HCEC 1CT (cell line): ENCODE data around the gene EPAS1.
A peak's percentile ranks its signal among the peaks of the same experiment; 100 is the strongest.

Experiments used
- DNase-seq: peaks from one replicate; pipeline ENCODE4 v3.0.0-alpha.2; 2017

Gene EPAS1

DNA sequence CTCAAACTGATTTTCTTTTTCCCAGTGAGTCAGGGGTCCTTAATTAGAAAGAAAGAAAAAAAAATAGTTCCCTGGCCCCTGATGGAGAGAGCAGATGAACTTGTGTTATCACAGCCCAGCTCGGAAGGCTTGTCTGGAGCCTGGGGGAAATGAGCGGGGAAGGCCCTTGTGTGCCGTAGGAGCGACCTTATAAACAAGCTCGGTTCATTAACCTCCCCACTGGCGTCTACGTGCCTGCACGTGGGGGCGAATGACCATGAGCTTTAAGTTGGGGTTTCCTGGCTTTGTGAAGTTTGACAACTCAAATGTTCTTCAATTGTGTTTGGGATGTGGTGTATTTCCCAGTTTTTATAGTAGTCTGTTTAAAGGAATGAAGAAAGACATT is 69.5 kb downstream of the EPAS1 start:
- no peak for DNase-seq

DNA sequence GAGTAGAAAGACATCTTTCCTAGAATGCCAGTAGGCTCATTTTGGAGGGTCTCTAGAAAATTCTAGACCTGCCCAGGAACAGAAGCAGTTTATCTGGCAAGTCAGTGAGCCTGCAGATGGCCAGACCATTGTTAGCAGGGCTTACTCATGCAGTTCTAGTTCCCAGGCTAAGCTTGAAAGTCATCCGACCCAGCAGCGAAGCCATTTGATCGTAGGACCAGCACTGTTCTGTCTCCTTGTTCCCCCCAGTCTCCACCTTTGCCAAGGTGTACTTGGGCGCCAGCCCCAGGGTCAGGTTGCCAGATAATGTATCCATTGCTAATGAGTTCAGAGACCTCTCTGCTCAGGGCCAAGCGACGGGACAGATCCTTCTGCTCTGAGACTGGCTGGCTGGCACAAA is 70.1 kb downstream of the EPAS1 start:
- no peak for DNase-seq

DNA sequence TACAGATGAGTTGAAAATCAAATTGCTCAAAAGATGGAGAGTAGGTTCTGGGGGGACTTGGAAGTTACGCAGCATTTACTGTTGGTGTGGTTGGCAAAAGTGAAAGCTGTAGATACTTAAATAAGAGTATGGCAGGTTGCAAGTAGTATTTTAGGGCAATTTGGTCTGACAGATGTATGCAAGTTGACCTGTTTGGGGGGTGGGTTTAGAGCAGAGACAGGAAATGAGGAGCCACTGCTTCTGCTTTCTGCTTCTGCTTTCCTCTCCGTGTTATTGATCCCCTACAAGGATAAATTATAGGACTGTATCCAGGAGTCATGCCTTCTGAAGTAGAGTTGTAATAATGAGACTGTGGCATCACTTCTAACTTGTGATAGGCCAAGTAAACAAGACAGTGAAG is 71.2 kb downstream of the EPAS1 start:
- DNase-seq = no peak

DNA sequence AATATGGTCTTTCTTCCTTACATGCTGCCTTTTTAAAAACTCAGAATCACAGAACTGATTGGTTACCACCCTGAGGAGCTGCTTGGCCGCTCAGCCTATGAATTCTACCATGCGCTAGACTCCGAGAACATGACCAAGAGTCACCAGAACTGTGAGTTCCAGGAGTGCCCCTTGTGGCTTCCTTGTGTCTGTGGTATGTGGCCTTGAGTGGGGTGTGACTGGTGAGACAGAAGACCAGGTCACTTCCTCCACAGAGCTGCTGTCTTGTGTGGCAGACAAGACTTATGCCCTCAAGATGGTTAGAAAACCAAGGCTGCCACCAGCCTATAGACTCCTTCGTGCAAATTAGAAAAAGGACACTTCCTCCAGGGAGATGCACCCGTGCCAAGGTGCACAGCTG is 72.6 kb downstream of the EPAS1 start:
- DNase-seq = no peak

DNA sequence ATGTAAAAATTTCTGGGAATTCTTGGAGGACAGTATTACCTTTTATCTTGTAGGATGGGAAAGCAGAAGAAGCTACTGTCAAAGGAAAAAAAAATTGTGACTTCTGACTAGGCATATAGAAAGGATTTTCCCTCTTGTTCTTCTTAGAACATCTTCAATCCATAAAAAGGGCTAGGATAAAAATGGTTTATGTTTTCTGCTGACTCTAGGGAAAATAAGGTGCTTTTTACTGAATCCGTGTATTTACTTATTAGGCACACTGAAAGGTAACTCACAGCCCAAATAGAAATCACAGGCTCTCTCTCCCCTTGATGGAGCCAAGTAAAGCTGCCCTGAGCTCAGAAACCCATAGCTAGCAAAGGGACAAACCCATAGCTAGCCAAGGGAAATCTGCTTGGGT is 74.6 kb downstream of the EPAS1 start:
- DNase-seq = no peak

DNA sequence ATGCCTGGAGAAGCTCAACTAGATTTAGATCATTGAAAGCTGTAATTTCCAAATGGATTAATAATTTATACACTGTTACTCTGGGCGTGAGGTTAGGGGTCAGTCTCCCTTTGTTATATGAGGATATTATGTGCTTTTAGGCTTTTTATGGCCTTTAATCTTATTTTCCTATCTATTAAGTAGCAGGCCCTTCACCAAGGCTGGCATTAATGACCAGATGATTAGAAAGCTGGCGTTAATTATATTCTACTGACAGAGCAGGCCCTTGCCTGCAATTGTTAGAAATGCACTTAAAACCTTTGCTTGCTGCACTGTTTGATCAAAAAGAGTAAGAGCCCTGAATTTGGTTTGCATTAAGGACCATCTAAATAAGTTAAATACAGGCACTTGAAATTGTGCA is 75.3 kb downstream of the EPAS1 start:
- no peak for DNase-seq

DNA sequence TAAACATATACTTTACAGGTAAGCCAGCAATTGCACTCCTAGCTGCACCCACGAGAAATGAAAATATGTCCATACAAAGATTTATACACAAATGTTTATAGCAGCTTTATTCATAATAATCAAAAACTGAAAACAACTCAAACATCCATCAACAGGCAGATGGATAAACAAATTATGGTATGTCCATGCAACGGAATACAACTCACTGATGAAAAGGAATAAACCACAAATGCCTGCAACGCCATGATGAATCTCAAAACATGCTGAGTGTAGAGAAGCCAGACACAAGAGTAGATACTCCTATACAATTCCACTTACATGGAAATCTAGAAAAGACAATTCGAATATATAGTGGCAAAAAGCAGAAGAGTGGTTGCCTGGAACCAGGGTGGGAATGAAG is 76.0 kb downstream of the EPAS1 start:
- DNase-seq = no peak

DNA sequence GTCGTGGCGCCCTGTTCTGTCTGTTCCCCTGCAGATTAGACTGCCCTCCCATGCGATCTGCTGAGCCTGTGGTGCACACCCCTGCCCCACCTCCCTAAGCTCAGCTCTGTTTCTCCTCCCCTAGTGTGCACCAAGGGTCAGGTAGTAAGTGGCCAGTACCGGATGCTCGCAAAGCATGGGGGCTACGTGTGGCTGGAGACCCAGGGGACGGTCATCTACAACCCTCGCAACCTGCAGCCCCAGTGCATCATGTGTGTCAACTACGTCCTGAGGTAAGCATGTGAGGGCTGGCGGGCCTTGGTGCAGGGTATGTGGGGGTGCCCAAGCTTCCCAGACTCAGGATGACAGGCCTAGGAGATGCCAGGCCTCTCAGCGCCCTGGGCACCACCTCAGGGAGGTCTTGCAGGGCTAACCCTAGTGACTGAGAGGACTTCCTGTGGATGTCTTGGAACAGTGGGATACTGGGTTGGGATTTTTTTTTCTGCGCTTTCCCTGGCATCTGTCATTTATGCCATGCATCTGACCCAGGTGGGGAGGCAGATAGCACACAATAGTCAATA is 78.4 kb downstream of the EPAS1 start:
- no peak for DNase-seq

DNA sequence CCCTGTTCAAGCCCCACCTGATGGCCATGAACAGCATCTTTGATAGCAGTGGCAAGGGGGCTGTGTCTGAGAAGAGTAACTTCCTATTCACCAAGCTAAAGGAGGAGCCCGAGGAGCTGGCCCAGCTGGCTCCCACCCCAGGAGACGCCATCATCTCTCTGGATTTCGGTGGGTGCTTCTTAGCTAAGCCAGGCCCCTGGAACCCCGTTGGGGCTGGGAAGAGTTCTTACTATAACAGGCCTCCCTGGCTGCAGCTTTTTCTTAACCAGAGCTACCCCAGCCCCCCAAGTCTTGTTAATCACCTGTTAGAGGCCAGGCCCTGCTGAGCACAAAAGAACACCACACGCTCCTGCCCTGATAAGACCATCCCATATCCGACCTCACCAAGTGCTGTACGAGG is 79.4 kb downstream of the EPAS1 start:
- DNase-seq = no peak

DNA sequence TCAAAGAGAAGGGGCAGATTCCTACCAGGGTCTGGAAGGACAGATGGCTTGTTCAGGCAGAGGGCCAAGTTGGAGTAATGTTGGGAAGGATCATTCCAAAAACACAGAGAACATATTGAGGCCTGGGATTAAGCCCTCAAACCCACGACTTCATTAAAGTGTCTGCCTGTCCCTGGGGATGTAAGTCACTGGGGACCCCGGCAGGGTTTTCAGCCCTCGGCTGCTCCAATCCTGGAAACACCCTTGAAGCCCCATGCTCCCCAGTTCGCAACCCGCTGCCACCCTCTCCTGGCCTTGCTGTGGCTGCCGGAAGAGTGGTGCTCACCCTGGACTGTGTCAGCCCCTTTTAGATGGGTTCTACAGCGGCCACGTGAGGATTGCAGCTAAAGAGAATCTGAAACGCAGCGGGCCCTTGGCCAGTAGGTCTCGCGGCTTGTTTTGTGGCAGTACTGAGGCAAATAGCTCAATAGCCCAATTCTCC is 79.9 kb downstream of the EPAS1 start:
- DNase-seq = no peak

DNA sequence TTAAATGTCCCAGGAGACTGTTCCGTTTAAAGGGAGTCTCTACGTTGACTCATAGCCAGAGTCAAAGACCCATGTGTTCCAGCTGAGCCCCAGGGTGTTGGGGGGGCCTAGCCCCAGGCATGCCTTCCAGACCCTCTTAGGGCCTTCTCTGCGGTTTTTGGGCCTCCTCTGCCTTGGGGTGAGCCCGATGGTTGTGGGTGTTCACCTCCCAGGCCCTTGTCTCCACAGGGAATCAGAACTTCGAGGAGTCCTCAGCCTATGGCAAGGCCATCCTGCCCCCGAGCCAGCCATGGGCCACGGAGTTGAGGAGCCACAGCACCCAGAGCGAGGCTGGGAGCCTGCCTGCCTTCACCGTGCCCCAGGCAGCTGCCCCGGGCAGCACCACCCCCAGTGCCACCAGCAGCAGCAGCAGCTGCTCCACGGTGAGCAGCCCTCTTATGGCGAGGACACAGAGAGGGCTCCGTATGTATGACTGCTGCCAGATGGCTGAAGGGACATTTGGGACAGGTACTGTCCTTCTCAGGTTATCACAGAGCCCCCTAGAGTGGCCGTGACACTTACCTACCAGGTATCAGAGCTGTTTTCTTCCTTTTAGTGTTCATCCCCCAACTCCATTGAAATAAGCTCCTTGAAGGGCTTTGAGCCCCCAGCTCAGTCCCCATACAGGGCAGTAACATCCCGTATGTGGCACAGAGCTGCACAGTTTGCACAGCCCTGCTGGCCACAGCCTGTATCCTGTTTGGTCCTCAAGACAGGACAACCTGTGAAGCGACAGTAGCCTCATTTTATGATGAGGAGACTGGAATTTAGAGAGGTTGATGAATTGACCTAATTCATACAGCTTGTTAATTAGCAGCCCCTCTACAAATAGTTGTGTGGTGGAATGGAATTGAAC is 80.7 kb downstream of the EPAS1 start:
- no peak for DNase-seq

DNA sequence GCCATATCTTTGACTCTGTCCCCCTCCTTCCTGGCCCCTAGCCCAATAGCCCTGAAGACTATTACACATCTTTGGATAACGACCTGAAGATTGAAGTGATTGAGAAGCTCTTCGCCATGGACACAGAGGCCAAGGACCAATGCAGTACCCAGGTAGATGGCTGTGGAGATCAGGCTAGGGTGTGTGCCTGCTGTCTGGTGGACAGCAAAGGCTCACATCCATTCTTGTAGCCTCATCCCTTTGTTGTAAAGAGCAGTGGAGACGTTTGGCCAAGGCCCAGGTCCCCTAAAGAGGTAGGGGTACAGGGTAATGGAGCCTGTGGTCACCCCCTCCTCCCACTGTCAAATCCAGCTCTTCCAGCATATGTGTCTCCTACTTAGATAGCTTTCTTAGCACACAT is 81.4 kb downstream of the EPAS1 start:
- DNase-seq = no peak

DNA sequence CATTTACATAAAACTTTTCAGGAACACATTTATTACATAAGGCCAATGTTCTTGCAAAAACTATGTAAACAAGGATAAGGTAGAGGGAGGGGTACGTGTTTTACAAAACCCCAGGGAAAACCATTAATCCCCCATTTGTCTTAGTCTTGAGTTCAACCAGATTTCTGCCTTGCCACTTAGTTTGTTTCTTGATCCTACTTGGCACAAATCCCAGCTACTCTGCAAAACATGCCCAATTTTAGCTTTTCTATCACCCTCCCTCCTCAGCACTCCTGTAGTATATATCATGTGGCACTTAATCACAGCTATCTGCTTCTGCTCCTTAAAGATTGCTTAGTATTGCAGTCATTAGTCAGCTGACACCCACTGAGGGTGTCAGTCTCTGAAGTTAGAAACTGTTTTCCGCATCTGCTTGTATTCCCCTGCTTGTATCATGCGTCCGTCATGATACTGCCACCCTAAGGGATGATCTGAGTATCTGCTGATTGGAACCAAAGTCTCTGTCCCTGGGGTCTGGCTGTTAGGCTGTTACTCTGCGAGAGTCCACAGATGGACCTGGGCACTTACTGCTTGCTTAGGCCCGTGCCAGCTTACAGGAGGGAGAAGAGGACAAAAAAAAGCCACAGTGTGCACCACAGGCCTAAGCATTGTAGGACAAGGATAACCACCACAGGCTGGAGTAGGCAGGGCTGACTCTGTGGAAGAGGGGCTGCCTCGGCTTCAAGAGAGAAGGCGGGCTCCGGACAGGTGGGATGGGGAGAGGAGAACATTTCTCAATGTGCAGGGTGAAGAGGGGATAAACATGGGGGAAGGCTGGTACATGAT is 82.2 kb downstream of the EPAS1 start:
- DNase-seq = peak; percentile 87

DNA sequence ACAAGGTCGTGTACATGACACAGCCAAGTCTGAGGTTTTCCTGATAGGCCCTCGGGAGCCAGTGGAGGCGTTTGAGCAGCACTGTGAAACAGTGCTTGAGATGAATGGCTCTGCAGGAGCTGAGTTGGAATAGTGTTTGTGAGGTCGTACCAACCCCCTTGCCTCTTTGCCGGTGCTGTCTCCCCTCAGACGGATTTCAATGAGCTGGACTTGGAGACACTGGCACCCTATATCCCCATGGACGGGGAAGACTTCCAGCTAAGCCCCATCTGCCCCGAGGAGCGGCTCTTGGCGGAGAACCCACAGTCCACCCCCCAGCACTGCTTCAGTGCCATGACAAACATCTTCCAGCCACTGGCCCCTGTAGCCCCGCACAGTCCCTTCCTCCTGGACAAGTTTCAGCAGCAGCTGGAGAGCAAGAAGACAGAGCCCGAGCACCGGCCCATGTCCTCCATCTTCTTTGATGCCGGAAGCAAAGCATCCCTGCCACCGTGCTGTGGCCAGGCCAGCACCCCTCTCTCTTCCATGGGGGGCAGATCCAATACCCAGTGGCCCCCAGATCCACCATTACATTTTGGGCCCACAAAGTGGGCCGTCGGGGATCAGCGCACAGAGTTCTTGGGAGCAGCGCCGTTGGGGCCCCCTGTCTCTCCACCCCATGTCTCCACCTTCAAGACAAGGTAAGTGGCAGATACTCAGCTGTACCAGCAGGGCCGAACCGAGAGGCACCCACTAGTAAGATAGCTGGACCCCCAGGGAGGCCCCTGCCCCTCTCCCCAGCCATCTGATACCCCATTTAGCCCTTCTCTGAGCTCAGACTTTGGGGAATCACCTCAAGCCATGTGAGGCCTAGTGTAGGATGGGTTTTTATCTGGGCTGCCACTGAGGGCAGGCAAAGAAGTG is 83.1 kb downstream of the EPAS1 start:
- DNase-seq = no peak

DNA sequence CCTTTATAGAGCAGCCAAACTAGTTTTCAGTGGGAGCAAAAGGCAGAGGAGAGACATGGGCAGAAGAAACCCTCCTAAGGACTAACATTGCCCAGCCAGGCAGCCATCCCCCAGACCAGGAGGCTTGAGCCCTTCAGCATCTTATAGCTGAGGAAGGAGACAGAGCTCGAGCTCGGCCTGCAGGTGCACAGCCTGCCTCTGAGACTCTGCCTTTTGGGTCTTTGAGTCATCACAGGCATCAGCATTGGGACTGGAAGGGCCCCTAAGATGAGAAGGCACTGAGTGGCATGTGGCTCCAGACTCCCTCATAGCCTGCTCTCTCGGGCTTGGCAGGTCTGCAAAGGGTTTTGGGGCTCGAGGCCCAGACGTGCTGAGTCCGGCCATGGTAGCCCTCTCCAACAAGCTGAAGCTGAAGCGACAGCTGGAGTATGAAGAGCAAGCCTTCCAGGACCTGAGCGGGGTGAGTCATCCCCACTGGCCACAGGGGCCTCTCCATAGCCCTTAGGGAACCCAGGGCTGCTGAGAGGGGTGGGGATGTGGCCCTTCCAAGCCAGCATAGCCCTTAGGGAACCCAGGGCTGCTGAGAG is 84.1 kb downstream of the EPAS1 start:
- peak; percentile 43 for DNase-seq

DNA sequence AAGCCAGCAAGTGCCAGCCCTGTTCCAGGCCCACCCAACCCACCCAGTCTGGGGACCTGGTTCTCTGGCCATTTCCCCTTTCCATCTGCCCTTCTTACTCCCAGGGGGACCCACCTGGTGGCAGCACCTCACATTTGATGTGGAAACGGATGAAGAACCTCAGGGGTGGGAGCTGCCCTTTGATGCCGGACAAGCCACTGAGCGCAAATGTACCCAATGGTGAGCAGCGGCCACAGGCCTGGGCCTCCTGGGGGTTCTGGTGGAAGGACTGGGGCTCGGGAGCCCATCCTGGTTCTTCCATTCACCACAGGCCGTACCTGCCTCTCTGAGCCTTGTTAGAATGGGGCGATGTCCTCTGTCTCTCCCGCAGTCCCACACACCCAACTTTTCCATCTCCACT is 84.7 kb downstream of the EPAS1 start:
- no peak for DNase-seq

DNA sequence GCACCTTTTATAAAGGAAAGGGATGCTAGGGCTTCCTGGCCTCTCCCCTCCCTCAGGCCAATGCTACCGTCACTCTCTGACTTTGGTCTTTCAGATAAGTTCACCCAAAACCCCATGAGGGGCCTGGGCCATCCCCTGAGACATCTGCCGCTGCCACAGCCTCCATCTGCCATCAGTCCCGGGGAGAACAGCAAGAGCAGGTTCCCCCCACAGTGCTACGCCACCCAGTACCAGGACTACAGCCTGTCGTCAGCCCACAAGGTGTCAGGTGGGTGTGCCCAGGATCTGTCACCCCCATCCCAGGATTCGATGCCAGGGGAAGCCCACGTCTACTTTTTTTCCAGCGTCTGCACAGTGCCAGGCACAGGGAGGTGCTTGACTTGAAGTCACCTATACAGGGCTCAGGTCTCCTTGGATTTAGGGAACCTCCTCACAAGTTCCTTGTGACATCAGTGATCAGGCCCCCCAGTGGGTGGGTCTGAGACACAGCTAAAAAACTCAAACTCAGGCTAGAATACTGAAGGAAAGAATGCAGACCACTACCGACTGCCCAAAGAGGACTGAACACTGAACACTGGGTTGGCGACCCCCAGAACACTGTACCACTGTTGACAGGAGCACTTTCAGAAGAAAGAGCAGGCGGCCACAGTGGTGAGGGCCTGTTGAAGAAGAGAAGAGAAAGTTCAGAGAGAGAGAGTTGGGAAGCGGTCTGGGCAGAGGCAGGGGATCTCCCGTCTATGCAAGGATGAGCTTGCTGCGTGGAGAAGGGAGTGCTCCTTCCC is 85.3 kb downstream of the EPAS1 start:
- no peak for DNase-seq

DNA sequence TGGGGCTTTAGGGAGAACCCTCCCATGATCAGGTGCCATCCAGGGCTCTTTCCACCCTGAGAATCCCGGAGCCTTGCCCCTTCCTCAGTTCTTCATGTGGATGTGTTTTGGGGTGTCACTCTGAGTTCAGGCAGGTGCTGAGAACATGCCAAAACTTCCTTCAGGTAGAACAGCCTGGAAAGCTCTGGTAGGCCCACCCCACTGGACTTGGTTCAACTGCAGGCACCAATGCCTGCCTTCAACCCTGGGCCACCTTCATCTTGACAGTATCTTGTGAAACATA is 85.8 kb downstream of the EPAS1 start:
- no peak for DNase-seq

DNA sequence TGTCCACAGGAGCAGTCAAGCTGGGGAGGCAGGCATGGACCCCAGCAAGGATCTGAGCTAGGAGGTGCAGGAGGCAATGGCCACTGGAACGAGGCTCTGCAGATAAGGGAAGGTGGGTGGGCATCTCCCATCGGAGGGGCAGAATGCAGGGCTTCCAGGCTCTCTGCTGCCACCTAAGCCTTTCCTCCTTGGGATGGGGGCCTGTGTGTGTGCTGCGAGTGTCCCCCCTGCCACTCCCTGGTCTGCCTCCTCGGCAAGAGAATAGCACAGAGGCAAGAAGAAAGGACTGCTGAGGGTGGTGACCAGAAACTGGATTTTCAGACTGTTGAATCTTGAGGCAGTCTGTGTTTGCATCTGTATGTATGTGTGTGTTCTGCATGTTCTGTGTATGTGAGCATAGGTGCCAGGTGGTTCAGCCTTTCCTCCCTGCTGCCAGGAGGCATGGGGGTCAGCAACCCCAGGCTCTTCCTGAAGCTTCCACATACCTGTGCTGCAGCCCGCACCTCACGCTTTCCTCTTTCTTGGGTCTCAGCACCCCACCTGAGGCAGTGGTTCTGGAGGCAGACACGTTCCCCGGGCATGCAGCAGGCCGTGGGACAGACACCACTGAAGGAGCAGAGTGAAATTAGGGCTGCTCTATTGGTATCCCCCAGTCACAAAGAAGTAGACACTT is 86.7 kb downstream of the EPAS1 start:
- no peak for DNase-seq

DNA sequence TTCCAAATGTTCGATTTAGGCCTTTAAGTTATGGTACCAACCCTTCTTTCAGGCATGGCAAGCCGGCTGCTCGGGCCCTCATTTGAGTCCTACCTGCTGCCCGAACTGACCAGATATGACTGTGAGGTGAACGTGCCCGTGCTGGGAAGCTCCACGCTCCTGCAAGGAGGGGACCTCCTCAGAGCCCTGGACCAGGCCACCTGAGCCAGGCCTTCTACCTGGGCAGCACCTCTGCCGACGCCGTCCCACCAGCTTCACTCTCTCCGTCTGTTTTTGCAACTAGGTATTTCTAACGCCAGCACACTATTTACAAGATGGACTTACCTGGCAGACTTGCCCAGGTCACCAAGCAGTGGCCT is 87.2 kb downstream of the EPAS1 start:
- no peak for DNase-seq
